HepG2 (cell line): Measurements from ENCODE around the gene RNF208. TPM values are rescaled to one million over a fixed set of nuclear protein-coding genes. Genes with fewer than 3 reads are reported as not detected.
A peak's percentile ranks its signal among the peaks of the same experiment; 100 is the strongest.

ENCODE experiments used
- ATAC-seq: fragments of 200-7000 bp; cut with Tn5 transposase; 3 replicates; pipeline ENCODE4 v1.9.1; 2020; ENCODE audit warnings: mild to moderate bottlenecking, moderate library complexity
- BruUV-seq: library from RNA; stranded (reverse); fragments of 400-500 nt; replicated peaks from 2 replicates; lab custom pipeline; 2021; lab: Mats Ljungman, UMichigan
- CTCF ChIA-PET: fragments of 300-600 bp; formaldehyde crosslinking; extraction: SDS; loops from one replicate; lab custom pipeline; 2021; ENCODE audit warnings: low total read pairs, inconsistent platforms, low intra/inter-chr PET ratio; lab: Yijun Ruan, JAX
- POLR2A ChIA-PET: fragments of 350-600 bp; sonication (Branson Sonifier 250); formaldehyde crosslinking; loops from one replicate; lab custom pipeline; 2020; ENCODE audit warnings: antibody characterized with exemption, inconsistent platforms; lab: Yijun Ruan, JAX
- DNase-seq: peaks from one replicate; pipeline ENCODE4 v3.0.0-alpha.2; 2015; ENCODE audit warnings: low spot score
- FAIRE-seq: peaks from 3 replicates; lab custom pipeline; 2011; peaks lifted over from hg19 to GRCh38; lab: Jason Lieb, UNC
- H2AFZ ChIP-seq: one replicate; pipeline ENCODE4 v1.6.1; 2011; ENCODE audit warnings: low read length, inconsistent platforms
- H3K27ac ChIP-seq: fragments of 300-600 bp; 3 replicates; pipeline ENCODE4 v1.8.0; 2011; ENCODE audit warnings: mixed run types, mild to moderate bottlenecking, mixed read lengths, low read length, inconsistent platforms; ENCODE audit not compliant: insufficient read depth; ENCODE audit errors: extremely low read length
- H3K27me3 ChIP-seq, 2 experiments: fragments of 200-600 bp in 1 of 2; 2 replicates in 1 of 2; 3 replicates in 1 of 2; pipeline versions ENCODE4 v1.6.0 to v1.8.0; 2011; ENCODE audit warnings: low read length in 2 of 2, mild to moderate bottlenecking in 2 of 2, moderate library complexity in 2 of 2, inconsistent platforms in 1 of 2; ENCODE audit not compliant: insufficient read depth in 2 of 2, control insufficient read depth in 1 of 2
- H3K36me3 ChIP-seq, 2 experiments: fragments of 200-600 bp in 1 of 2; replicated peaks in 1 of 2; 2 replicates in 1 of 2; 3 replicates in 1 of 2; pipeline versions ENCODE4 v1.5.1 to v1.8.0; 2011; ENCODE audit warnings: low read length in 2 of 2, inconsistent platforms in 1 of 2; ENCODE audit not compliant: insufficient read depth in 2 of 2, control insufficient read depth in 1 of 2
- H3K4me1 ChIP-seq: 2 replicates; pipeline ENCODE4 v1.5.1; 2012; ENCODE audit warnings: low read length, inconsistent platforms; ENCODE audit not compliant: insufficient read depth
- H3K4me2 ChIP-seq: 2 replicates; pipeline ENCODE4 v1.6.0; 2011; ENCODE audit warnings: low read depth, low read length, inconsistent platforms
- H3K4me3 ChIP-seq, 3 experiments: fragments of 200-600 bp in 1 of 3; sonication (generic), shearing (Covaris generic) in 1 of 3; replicated peaks in 1 of 3; 2 replicates each; pipeline ENCODE4 v1.5.1; 2011 to 2016; ENCODE audit warnings: low read length in 3 of 3, inconsistent platforms in 2 of 3, low read depth in 2 of 3, mild to moderate bottlenecking in 2 of 3, control low read depth in 1 of 3, mixed read lengths in 1 of 3; ENCODE audit not compliant: insufficient read depth in 1 of 3
- H3K79me2 ChIP-seq: one replicate; pipeline ENCODE4 v1.6.1; 2011; ENCODE audit warnings: low read length, inconsistent platforms; ENCODE audit not compliant: insufficient read depth
- H3K9ac ChIP-seq: 2 replicates; pipeline ENCODE4 v1.6.0; 2011; ENCODE audit warnings: mild to moderate bottlenecking, low read depth, low read length, inconsistent platforms; ENCODE audit not compliant: insufficient read depth
- H3K9me3 ChIP-seq: 2 replicates; pipeline ENCODE4 v1.5.1; 2012; ENCODE audit warnings: mild to moderate bottlenecking, low read length
- H4K20me1 ChIP-seq: 2 replicates; pipeline ENCODE4 v1.6.0; 2011; ENCODE audit warnings: inconsistent platforms, mild to moderate bottlenecking, low read length, moderate library complexity; ENCODE audit not compliant: insufficient read depth
- HMGXB4 ChIP-seq, 2 experiments: sonication (generic) in 1 of 2; formaldehyde crosslinking in 1 of 2; IDR thresholded peaks; 2 replicates each; pipeline versions ENCODE4 v1.4.0 to v1.6.1; 2018 to 2020; ENCODE audit warnings: missing genetic modification reagents in 2 of 2, borderline replicate concordance in 1 of 2, low read depth in 1 of 2, mild to moderate bottlenecking in 1 of 2, missing biosample characterization in 1 of 2
- HOMEZ ChIP-seq: IDR thresholded peaks from 2 replicates; pipeline ENCODE4 v1.6.1; 2016; ENCODE audit warnings: low read depth
- NONO ChIP-seq, 2 experiments: fragments of 450-650 bp in 1 of 2; sonication (generic) in 1 of 2; formaldehyde crosslinking in 1 of 2; IDR thresholded peaks in 1 of 2; conservative IDR thresholded peaks in 1 of 2; 2 replicates each; pipeline versions ENCODE4 v1.6.1 to v1.8.0; 2017 to 2022; ENCODE audit warnings: mild to moderate bottlenecking in 1 of 2, missing genetic modification reagents in 1 of 2, moderate library complexity in 1 of 2
- SRY ChIP-seq: sonication (generic); formaldehyde crosslinking; IDR thresholded peaks from 2 replicates; pipeline ENCODE4 v1.8.0; 2022; ENCODE audit warnings: mild to moderate bottlenecking, missing genetic modification reagents
- ZBTB49 ChIP-seq: sonication (generic); formaldehyde crosslinking; IDR thresholded peaks from 2 replicates; pipeline ENCODE4 v1.4.0; 2020; ENCODE audit warnings: missing genetic modification reagents, borderline replicate concordance
- WGBS: methylation state at CpG from one replicate; pipeline ENCODE4 v1.1.6; 2017; ENCODE audit warnings: low lambda C conversion rate; 5-methylcytosine and 5-hydroxymethylcytosine counted together
- in situ Hi-C: cut with HindIII; loops from 2 replicates; pipeline ENCODE4 v1.10.0; 2017; ENCODE audit warnings: low pct_unique_long_range_greater_than_20kb; ENCODE audit not compliant: extremely low pct_ligation_motif_present
- intact Hi-C: fragments of 100-400 bp; cut with micrococcal nuclease; formaldehyde crosslinking; loops from one replicate; pipeline ENCODE4 v1.10.0; 2022; ENCODE audit not compliant: unreplicated experiment
- polyA plus RNA-seq, 8 experiments: library from polyadenylated mRNA; depleted of rRNA in 3 of 8; stranded (reverse) in 7 of 8; unstranded in 1 of 8; fragments of >200 nt; fragmentation: Illumina TruSeq in 4 of 8; extraction: Trizol in 4 of 8; gene quantifications; 2 replicates each; pipeline versions ENCODE4 v1.2.1 to v1.2.3, GENCODE V29; 2011 to 2016; ENCODE audit warnings: low read depth in 4 of 8, missing spikeins in 1 of 8, mixed read lengths in 1 of 8; ENCODE audit not compliant: insufficient read depth in 1 of 8
- total RNA-seq, 5 experiments: library from RNA; depleted of rRNA; stranded (reverse); fragments of >200 nt; fragmentation: Illumina TruSeq; extraction: Trizol; gene quantifications; 2 replicates each; pipeline ENCODE4 v1.2.3, GENCODE V29; 2016; ENCODE audit warnings: low read depth in 1 of 5
- TF ChIP-seq, protein P1 (sequence below): IDR thresholded peaks from 2 replicates; pipeline ENCODE4 v1.6.1; 2016; ENCODE audit warnings: missing compliant biosample characterization, missing genetic modification reagents, borderline replicate concordance
- TF ChIP-seq, protein P2 (sequence below): sonication (generic); formaldehyde crosslinking; IDR thresholded peaks from 2 replicates; pipeline ENCODE4 v1.4.0; 2020; ENCODE audit warnings: missing genetic modification reagents

The RNF208 gene
- total and polyA plus RNA-seq, 2 of the 13 experiments (the other 11 are each of a cell fraction or from before 2014, with no cell fraction given): 1.6 to 2.1 TPM

DNA sequence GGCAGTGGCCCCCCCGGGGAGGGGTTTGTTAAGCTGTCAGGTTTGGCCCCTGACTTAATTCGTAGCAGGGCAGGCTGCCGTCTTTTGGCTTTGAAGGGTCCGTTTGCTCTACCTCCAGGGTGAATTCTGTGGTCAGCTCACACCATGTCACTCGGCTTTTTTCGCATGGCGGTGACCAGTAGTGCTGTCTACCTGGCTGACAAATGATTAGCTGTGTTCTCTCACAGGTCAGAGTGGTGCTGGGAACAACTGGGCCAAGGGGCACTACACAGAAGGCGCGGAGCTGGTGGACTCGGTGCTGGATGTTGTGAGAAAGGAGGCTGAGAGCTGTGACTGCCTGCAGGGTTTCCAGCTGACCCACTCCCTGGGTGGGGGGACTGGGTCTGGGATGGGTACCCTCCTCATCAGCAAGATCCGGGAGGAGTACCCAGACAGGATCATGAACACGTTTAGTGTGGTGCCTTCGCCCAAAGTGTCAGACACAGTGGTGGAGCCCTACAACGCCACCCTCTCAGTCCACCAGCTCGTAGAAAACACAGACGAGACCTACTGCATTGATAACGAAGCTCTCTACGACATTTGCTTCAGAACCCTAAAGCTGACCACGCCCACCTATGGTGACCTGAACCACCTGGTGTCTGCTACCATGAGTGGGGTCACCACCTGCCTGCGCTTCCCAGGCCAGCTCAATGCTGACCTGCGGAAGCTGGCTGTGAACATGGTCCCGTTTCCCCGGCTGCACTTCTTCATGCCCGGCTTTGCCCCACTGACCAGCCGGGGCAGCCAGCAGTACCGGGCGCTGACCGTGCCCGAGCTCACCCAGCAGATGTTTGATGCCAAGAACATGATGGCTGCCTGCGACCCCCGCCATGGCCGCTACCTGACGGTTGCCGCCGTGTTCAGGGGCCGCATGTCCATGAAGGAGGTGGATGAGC, 20.5 kb upstream of the RNF208 start:
- ATAC-seq (no peak), FAIRE-seq (no peak), DNase-seq (no peak)
- CTCF ChIA-PET: no interaction called here
- Histone ChIP-seq H3K4me1 (peaks cover 64% of the 10 kb centered on the region), H3K4me3 (peak overlapping the region; percentile 89 to 94 (median 94)), H3K9me3 (no peaks in the 10 kb centered on the region), H3K27ac (peak overlapping the region; percentile 91), H3K9ac (peak overlapping the region; percentile 92), H2AFZ (no peak overlapping the region), H4K20me1 (peaks cover 27% of the 10 kb centered on the region), H3K36me3 (peaks cover 4 to 19% of the 10 kb centered on the region in 2 experiments; a peak in 4 of 5 replicates), H3K79me2 (peaks cover 33% of the 10 kb centered on the region), H3K27me3 (peaks cover 2 to 4% of the 10 kb centered on the region in 2 experiments; a peak in 2 of 5 replicates), H3K4me2 (peak overlapping the region; percentile 99)
- intact Hi-C loops: no loop called here
- POLR2A ChIA-PET: interaction anchor here (0.6 to 7.7 kb wide), 22 partner anchors 9 to 213 kb away, joined by 3 to 317 read pairs (median 5); partner anchors contain the start of genes MAN1B1, NELFB, RNF208 and RNF224
- TSS peak; percentile 75 for BruUV-seq
- in situ Hi-C loops: no loop called here
- 79% methylated on average over 18 of the region's 36 CpGs for WGBS
- TF ChIP-seq SRY (CRISPR knock-in tag): 0 out of 2 replicates have a peak, but pooled peaks have one; percentile 36
- TF ChIP-seq NONO (IDR thresholded peaks at IDR 0.05): no peak
- 0 out of 2 replicates have a peak, but pooled peaks have one; percentile 32 for TF ChIP-seq NONO (CRISPR knock-in tag; conservative IDR thresholded peaks at IDR 0.05)
- TF ChIP-seq, protein P1, sequence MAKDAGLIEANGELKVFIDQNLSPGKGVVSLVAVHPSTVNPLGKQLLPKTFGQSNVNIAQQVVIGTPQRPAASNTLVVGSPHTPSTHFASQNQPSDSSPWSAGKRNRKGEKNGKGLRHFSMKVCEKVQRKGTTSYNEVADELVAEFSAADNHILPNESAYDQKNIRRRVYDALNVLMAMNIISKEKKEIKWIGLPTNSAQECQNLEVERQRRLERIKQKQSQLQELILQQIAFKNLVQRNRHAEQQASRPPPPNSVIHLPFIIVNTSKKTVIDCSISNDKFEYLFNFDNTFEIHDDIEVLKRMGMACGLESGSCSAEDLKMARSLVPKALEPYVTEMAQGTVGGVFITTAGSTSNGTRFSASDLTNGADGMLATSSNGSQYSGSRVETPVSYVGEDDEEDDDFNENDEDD: no peak
- TF ChIP-seq ZBTB49 (CRISPR knock-in tag): no peak
- 0 out of 2 replicates have a peak, but pooled peaks have one; percentile 11 for TF ChIP-seq HOMEZ (CRISPR knock-in tag)
- TF ChIP-seq, protein P2, sequence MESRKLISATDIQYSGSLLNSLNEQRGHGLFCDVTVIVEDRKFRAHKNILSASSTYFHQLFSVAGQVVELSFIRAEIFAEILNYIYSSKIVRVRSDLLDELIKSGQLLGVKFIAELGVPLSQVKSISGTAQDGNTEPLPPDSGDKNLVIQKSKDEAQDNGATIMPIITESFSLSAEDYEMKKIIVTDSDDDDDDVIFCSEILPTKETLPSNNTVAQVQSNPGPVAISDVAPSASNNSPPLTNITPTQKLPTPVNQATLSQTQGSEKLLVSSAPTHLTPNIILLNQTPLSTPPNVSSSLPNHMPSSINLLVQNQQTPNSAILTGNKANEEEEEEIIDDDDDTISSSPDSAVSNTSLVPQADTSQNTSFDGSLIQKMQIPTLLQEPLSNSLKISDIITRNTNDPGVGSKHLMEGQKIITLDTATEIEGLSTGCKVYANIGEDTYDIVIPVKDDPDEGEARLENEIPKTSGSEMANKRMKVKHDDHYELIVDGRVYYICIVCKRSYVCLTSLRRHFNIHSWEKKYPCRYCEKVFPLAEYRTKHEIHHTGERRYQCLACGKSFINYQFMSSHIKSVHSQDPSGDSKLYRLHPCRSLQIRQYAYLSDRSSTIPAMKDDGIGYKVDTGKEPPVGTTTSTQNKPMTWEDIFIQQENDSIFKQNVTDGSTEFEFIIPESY (CRISPR knock-in tag): peak; percentile 44; the same call in 1 of the 2 replicates
- 0 out of 4 replicates have a peak, but pooled peaks of 1 of the 2 experiments have one; percentile 5 for TF ChIP-seq HMGXB4 (CRISPR knock-in tag; IDR thresholded peaks at IDR 0.05; ENCODE audit: borderline replicate concordance in 1 of 2, low read depth in 1 of 2)
